HG03175 (cell line): ENCODE data around the gene SYNE1.

ENCODE experiments used
- ATAC-seq: cut with Tn5 transposase; IDR thresholded peaks from one replicate; pipeline ENCODE4 v1.9.1; 2021; ENCODE audit warnings: mild to moderate bottlenecking, moderate library complexity; ENCODE audit not compliant: unreplicated experiment

The SYNE1 gene

GRCh38 chr6:152250127-152250526 is 387.0 kb downstream of the SYNE1 start:
- no peak for ATAC-seq

DNA sequence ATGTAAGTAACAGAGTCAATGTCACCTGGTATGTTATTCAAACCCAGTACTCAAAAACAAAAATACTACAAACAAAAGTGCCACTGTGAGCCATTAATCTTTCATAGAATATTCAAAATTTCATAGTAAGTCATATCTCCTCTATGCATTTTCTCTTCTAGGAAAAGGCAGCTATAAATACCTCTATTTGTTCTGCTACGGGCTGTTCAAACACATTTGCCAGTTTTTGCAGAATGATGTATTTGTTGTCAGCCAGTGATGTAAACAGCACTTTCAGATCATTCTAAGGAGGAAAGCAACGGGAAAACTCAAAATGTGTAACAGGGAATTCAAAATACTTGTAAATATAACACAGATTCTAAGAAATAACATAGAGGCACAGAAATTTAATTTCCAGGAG is 388.2 kb downstream of the SYNE1 start:
- ATAC-seq, result no peak

GRCh38 chr6:152246554-152247337 is 390.4 kb downstream of the SYNE1 start:
- ATAC-seq, result no peak

DNA sequence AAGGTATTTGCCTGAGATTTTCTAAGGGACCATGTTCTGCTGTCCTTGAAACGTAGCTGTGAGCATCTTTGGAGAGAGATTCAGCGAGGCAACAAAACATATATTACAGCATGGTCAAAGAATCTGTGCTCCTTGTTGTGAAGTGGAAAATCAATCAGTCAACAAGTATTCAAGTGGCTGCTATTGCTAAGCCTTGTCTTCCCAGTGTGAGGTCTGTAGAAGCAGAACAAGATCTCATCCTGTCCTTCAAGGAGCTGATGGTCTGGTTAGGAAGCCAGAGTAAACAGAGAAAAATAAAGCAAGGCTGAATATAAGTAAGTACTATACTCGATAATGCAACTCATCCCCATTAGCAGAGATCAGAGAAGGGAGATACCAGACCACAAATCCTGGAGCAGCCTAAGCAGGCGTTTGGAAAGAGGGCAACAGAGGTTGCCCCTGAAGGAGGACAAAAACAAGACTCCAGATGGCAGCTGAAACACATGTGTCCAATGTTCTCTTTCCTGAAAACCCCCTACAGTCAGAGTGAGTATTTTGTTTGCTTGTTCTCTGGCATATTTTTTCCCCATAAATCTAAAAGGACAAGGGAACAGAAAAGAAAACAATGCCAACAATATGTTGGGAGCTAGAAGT is 392.0 kb downstream of the SYNE1 start:
- no peak for ATAC-seq

GRCh38 chr6:152241013-152241766 is 396.0 kb downstream of the SYNE1 start:
- ATAC-seq, result no peak

- no peak for ATAC-seq
Observed at GRCh38 chr6:152240436-152240835, 396.7 kb downstream of the SYNE1 start.

- no peak for ATAC-seq
Observed at GRCh38 chr6:152236370-152237097, 400.6 kb downstream of the SYNE1 start.

DNA sequence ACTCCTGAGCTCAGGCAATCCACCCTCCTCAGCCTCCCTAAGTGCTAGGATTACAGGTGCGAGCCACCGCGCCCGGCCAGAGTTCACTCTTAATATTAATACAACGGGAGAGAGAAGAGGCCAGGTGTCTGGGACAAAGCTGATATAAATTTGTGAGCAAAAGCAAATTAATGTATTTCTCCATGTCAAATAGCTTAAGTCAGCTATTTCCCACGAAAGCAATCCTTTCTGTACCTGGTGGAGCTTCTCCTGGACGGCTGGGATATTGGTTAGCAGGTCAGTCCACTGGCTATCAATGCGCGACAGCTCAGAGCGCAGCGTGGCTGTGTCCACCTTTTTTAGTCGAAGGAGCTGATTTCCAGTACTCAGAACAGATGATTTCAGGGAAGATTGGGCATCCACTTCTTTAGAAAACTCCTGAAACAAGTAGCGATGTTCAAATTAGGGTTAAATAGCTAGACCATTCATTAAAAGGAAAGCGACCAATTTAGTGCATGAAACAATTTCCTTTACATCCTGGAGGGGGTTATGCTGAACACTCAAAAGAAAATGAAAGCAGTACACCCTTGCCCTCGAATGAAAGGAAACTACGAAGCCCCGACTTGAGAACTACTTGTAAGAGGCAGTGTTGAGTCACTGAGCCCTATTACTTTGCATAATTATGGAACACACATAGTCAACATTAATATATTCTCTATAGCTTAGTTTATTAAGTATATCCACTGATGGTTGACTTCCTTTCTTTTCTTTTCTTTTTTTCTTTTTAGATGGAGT is 403.4 kb downstream of the SYNE1 start:
- no peak for ATAC-seq

DNA sequence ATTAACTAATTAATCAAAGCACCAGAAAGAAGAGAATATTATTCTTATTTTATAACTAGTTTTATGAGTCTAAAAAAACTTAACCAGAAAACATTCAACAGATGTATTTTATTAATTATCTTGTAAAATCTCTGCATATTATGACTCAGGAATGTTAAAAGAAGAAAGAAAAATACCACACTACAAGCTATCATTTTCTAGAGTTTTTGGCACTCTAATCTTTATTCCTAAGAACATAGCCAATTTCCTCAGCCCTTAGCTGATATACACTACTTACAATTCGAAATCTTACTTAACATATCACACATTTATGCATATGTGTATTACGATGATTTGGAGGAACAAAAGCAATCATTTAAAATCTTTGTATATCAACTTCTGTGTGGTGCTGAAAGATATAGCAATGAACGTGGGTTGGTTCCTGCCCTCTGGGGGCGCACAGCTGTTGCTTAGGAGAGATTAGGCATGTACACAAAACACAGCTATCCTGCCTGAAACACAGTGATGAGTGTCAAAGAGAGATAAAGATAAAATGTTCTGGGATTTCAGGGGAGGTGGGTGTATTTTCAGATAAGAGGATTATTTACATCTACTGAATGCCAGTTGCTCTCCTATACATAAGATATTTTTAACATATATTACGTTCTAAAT is 404.5 kb downstream of the SYNE1 start:
- ATAC-seq, result no peak

DNA sequence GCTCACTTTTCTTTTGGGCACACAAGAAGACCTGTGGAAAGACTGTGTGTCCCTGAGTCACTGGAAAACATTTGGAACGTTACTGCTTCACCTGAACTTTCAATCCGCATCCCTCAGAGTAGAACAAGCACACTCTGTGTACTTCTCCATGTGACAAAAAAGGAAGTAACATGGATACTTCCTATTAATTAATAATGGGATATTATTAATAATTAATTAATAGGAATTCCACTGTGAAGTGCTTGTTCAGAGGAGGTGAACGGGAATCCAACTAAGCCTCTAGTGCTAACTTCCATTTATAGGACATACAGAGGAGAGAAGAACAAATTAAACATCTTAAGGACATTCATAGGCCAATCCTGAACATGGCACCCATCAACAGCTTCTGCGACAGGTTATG is 407.8 kb downstream of the SYNE1 start:
- ATAC-seq, result no peak

GRCh38 chr6:152226119-152226518 is 411.0 kb downstream of the SYNE1 start:
- ATAC-seq, result no peak

GRCh38 chr6:152225241-152225934 is 411.8 kb downstream of the SYNE1 start:
- no peak for ATAC-seq

DNA sequence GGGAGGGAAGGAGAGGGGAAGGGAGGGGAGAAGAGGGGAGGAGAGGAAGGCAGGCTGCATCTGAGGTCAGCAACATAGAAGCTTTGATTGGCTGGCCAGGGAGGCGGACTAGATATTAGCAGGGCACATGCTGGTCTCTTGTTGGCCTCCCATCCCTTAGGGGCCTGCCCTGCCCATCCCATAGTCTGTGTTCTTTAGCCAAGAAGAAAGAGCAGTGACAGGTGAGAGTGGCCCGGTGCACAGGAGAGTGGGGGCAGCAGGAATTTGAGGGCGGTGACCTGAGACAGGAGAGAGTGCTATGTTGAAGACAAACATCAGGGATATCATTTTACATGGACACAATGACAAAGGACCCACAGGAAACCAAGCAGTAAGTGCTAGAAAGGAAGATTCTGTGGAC is 413.5 kb downstream of the SYNE1 start:
- ATAC-seq, result no peak

DNA sequence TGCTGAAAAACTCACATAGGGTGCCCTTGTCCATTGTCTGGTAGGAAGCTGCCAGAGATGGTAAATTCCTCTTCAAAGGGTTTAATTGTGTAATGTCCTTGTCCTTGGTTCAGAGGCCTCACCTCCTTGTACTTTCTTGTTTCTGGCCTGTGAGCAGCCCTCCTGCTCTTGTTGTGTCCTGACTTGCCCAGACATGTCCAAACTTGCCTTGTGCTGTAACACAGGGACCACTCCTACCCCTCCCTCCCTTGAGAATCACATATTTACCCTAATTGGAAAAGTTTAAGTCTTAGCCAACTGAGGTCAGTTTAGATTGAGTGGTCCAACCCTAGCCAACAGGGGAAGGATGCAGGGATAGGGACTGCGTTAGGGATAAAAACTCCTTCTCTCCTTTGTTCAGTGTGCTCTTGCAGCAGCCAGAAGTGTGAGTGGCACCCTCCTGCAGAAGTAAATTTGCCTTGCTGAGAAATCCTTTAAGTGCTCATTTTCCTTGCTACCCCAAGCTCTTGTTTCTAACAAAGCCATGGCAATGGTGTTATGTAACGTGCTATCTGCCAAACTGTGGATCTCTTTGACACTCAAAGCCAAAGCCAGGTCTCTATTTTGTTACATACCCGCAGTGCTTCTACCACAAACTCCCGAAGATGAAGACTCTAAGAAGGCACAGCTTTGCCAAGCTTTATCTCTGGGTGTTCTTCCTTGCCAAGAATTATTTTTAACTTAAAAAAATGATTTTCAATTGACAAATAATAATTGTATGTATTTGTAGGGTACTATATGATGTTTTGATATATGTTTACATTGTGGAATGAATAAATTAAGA is 415.1 kb downstream of the SYNE1 start:
- no peak for ATAC-seq

DNA sequence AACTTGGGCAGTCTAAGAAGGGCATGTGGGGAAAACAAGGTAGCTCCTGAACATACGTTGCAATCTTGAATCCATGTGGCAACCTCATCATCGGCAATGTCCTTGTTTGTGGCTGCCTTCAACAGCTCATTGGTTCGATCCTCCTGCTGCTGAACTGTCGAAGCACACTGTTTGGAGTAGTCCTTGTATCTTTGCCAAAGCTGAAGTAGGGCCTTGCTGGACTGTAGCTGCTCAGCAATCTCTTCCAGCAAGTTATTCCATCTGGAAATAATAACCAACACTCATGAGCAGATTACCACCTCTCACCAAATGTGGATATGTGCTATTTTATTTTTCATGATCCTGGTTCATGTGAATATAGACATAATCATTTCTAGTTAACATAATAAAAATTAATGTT is 416.4 kb downstream of the SYNE1 start:
- no peak for ATAC-seq

DNA sequence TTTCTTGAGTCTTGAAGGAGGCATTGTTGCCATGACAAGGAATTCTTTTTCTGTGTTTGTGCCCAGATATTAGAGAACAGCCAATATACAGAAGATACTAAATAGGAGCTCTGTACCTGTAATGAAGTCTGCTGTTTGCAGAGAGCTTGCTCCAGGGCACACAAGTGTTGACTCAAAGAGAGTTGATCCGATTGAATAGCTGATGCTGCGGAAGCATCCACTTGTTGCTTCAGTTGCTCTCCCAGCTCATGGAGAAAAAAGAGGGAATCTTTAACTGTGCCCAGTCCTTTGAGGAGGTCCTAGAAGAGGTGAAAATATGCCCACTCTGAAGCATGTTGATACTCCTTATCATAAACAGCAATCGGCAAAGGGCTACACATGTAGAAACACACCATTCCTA is 418.3 kb downstream of the SYNE1 start:
- ATAC-seq, result no peak

GRCh38 chr6:152212437-152212836 is 424.7 kb downstream of the SYNE1 start:
- ATAC-seq, result no peak

GRCh38 chr6:152209211-152209610 is 428.0 kb downstream of the SYNE1 start:
- no peak for ATAC-seq
